Stimulated activated CD8-positive, alpha-beta memory T cell treated with anti-CD3 and anti-CD28 coated beads, Interleukin-12 subunit alpha, Interleukin-12 subunit beta, amount 100 ng/mL, for 24 hours (primary cell): ENCODE measurements around the gene GPC4.

Experiments used
- DNase-seq: peaks from one replicate; pipeline ENCODE4 v3.0.0-alpha.2; 2020; ENCODE audit errors: extremely low read depth

GPC4 gene

GRCh38 chrX:133415276-133416105 lies at the start of gene GPC4:
Gene GPC4 (minus strand): TSS chrX:133415489. CDS start chrX:133414965, 524 bp downstream.
- no peak for DNase-seq

- DNase-seq: no peak
These were observed 45.9 kb upstream of the GPC4 start for GRCh38 chrX:133461231-133461630.

DNA sequence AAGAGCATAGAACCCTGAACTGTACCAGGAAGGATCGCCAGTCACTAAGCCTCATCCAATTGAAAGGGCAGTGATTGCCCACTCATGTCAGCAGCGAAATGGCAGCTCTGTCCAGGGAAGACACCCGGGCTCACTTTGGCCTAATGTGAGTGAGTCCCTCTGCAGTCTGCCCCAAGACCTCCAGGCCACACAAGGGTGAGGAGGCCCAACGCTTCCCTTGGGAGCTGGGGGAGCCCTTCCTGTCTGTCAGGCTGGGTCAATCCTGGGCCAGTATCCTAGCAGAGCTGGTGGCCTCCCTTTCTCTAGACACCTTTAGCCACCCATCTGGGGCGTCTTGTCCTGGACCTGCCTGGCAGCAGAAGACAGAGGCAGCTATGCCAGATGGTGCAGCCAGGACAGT lies 39.6 kb upstream of the GPC4 start:
- no peak for DNase-seq

GRCh38 chrX:133454491-133454914 lies 39.2 kb upstream of the GPC4 start:
- no peak for DNase-seq

- no peak for DNase-seq
These were observed 33.3 kb upstream of the GPC4 start for GRCh38 chrX:133448512-133449076.

DNA sequence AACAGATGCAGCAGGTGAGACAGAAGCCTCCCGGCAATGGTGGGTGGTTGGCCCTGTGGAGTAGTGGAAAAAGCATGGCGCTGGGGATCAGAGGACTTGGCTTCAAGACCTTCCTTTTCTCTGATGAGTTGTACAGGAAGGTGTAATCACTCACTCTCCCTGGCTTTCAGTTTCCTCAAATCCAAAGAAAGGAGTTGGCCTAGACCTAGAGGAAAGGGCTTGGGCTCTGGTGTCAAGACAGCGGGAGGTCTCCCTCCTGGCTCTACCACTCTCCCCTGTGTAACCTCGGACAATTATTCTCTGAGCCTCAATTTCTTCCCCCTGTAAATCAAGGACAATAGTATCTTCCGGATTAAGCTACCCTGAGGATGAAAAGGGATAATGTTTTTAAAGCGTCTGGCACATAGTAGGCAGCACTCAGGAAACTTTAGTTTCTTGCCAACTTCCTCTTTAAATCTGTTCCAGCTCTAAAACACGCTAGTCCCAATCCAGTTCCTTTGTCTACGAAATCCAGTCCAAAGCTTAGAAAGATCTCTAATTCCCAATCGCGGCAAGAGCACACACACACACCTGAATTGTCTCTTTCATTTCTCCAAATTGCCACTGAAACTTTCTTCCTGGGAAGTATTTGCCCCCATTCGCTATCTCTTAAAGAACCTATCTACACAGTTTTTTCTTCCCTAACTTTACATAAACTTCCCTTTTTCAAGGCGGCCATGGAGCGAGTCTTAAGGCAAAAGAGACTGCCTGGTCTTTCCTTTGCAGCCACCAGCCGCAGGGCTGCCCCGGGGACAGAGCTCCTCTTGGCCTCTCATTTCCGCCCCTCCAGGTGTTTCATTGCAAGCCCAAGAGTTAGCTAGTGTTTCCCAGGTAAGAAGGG lies 29.9 kb upstream of the GPC4 start:
- no peak for DNase-seq

GRCh38 chrX:133444196-133444595 lies 28.9 kb upstream of the GPC4 start:
- DNase-seq: no peak

DNA sequence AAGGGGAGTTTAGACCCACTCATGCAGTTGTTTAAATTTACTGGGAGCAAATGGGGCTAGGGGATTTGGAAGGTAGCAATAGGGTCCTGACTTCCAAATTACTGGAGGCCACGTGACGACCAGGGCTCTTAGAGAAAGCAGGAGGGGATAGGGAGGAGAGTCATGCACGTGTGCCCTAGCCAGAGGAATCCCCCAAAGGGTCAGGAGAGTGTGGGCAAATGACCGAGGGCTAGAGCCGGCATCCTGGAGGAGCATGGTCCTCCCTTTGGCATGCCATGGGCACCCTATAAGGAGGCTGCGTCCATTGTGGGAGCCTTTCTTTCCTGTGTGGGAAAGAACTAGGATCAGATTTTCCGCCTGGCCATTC lies 25.5 kb upstream of the GPC4 start:
- DNase-seq: no peak

- DNase-seq: no peak
These were observed 24.9 kb upstream of the GPC4 start for GRCh38 chrX:133440081-133440796.

DNA sequence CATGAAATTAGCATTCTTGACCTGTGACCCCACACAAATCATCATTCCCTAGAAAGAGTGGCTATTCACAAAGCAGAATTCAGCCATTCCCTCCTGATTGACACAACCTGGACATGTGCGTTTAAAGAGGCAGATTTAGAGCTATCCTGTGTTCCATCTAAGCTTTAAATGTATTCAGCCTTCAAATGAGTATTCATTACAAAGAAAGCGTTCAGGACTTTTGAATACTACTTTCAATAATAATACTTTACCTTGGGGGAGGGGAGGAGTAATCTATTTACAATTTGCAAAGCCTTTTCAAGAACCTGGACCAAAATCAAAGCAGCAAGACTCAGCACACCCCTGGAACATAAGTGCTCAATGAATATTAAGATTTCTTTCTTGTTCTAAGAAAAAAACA lies 22.5 kb upstream of the GPC4 start:
- DNase-seq: no peak

GRCh38 chrX:133437356-133437755 lies 22.1 kb upstream of the GPC4 start:
- DNase-seq: no peak

DNA sequence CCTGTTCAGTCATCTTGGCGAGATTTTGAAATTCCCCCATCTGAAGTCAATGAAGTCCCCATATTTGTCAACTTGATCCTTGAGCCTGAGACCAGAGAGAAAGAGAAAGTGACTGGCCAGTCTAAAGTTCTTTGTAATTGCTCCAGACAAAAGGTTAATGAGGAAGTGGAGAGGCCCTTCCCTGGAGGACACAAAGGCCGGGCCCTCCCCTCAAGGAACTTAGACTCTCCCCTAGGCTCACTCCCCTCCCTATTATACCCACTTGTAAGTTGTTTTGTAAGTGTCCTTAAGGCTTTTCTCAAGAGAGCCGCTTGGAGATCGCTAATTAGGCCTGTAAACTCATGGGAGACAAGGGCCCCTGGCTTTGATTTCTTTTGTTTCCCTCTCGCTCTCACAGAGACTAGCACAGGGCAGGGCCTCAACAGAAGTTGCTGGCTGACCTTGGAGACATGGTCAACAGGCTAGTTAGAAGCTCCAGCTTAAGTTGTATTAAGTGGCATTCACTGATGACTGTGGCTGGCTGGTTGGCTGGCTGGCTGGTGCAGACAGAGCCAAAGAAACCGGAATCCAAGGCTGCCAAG lies 20.3 kb upstream of the GPC4 start:
- DNase-seq: no peak

GRCh38 chrX:133434197-133434820 lies 19.0 kb upstream of the GPC4 start:
- no peak for DNase-seq

DNA sequence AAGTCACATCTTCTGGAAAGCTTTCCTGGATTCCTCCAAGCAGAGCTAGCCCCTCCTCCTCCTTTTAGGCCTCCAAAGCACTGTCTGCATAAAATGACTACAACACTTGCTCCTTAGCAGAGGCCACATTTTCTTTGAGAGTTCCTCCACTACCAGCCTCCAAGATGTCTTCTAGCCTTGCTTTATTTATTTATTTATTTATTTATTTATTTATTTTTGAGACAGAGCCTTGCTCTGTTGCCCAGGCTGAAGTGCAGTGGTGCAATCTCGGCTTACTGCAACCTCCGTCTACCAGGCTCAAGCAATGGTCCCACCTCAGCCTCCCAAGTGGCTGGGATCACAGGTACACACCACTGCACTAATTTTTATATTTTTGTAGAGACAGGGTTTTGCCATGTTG lies 4.6 kb upstream of the GPC4 start:
- no peak for DNase-seq

DNA sequence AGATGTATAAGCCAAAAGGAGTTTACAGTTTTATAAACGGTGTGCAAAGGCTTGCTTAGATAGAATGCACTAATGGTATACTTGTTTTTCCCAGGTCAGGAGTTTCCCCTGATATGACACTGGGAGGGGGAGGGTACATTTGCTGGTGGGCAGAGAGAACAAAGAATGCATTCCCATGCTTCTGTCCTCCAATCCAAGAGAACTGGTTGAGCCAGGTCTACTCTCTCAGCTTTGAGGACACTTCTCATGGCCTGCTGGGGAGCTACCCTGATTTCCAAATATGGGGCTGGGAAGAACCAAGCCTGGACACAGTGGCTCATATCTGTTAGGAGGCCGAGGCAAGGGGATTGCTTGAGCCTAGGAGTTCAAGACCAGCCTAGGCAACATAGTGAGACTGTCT lies 3.3 kb upstream of the GPC4 start:
- DNase-seq: no peak

DNA sequence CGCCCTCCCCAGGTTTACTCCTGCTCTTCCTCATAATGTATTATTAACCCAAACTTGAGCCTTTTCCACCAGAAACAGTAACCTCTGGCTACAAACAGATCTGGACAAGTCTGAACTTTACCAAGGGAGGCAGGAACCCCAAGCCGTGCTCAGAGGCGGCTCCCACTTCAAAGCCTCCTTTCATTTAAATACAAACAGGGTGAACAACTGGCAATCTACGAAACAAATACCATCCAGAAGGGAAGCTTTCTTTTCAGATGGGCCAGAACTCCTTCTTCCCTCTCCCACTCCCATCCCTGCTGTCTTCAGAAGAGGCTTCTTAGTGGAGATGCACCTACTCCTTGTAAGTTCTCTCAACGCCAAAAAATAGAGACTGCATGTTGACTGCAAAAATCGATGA lies 2.1 kb upstream of the GPC4 start:
- DNase-seq: no peak

GRCh38 chrX:133414406-133415275 lies 648 bp downstream of the GPC4 start:
- no peak for DNase-seq

DNA sequence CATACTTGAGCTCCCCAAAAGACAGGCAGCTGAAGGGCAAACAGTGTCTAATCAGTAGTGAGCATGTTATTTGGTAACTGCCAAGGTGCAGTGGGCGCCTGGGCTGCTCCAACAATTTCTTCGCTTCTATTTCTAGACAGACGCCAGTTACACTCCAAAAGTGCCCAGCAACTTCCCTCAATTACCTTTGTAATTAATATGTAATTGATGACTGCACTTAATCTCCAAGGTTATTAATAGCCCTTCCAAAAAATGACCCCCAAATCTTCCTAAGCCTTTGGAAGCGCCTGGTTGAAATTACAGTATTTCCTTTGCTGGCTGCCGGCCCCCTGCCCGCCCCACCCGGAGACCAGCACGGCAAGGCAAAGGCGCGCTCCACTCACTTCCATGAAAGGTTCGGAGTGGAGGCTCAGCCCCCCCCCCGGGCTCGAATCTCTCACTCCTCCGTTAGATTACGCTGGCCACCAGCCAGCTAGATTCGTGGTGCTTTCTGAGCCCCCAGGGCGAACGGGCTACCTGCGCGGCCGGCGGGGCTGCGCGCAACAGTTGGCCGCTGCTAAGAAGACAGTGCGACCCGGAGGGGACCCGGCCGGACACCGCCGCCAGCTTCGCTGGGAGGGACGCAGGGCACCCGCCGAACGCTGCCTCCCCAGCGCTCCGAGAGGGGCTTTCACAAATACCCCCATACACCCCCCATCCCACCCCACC lies 1.9 kb downstream of the GPC4 start:
- DNase-seq: no peak

- no peak for DNase-seq
These were observed 2.6 kb downstream of the GPC4 start for GRCh38 chrX:133412665-133413064.

DNA sequence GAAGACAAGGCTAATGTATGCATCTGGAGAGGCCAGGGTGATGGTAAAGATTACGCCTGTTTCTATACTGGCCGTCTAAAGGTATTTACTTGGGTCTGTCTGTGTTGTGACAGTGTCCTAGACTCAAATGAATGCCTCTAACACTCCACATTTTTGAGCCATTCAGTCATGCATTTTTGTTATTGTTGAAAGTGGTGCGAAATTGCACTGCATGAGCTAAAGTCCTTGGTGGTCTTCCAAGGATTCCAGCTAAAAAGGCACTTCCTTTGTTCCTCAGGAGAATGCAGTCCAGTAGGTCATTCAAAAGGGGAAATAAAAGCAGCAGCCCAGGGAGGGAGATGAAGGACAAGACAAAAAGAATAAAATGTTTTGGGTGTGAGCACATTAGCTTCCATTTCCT lies 3.0 kb downstream of the GPC4 start:
- DNase-seq: no peak
